Occipital lobe (tissue), 2 donors: ENCODE measurements around the gene FRMD4B. TPM values are rescaled to one million over a fixed set of nuclear protein-coding genes. Genes with fewer than 3 reads are reported as not detected.

Experiments used
- DNase-seq: peaks from one replicate; lab custom pipeline; 2025; lab: John Stamatoyannopoulos, UW
- total RNA-seq: library from RNA; depleted of rRNA; stranded (reverse); fragments of >200 nt; gene quantifications from one replicate; pipeline ENCODE4 v1.2.3, GENCODE V29; 2014

The FRMD4B gene
- total RNA-seq, 1 donor from 2014 or later = 54.6 TPM

GRCh38 chr3:69204315-69204957, 181.5 kb downstream of the FRMD4B start:
- DNase-seq = no peak

DNA sequence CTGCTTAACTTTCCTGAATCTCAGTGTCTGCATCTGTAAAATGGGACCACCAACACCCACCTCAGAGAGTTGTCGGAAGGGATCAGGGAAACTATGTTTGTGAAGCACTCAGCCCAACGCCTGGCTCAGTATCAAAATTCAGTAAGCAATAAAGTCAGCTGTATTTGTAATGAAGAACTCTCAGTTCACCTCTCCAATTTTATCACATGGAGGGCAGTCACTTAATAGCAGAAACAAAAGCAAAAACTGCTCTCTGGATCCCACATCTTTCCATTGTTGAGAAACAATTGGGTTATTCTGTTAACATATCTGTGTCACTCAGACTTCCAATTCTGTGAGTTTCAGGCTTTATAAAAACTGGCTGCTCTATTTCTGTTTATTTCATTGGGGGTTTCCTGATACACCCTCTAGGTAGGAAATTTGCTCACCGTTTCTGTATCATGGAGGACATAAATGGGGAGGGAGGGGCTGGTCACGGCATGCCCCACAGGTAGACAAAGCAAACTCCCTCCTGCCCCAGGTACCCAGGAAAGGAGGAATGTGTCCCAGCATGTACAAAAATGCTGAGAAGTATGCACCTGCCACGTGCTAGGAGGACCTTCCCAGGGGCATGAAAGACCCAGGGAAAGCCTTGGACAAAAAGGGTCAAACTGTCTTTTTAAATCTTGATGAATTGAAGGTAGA, 182.1 kb downstream of the FRMD4B start:
- no peak for DNase-seq

GRCh38 chr3:69201658-69202057, 184.2 kb downstream of the FRMD4B start:
- DNase-seq = no peak

- no peak for DNase-seq
Observed at GRCh38 chr3:69200384-69201068, 185.4 kb downstream of the FRMD4B start.

- DNase-seq = no peak
Observed at GRCh38 chr3:69199942-69200341, 185.9 kb downstream of the FRMD4B start.

- no peak for DNase-seq
Observed at GRCh38 chr3:69197922-69198530, 187.9 kb downstream of the FRMD4B start.

DNA sequence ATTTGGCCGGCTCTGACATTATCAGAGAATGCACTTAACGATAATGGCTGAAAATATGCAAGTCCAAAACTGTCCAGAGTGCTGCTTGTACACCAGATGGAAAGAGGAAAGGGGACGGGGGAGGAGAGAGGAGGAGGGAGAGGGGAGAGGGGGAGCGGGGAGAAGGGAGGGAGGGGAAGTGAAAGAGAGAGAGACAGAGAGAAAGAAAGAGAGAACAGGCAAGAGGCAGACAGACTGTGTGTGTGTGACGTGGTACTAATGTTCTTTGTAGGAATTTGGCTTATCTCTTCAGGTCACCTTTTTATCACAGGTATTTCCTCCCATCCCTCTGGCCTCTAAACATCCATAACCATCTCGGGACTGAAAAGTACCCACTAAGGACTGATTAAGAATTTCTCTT, 188.4 kb downstream of the FRMD4B start:
- no peak for DNase-seq

DNA sequence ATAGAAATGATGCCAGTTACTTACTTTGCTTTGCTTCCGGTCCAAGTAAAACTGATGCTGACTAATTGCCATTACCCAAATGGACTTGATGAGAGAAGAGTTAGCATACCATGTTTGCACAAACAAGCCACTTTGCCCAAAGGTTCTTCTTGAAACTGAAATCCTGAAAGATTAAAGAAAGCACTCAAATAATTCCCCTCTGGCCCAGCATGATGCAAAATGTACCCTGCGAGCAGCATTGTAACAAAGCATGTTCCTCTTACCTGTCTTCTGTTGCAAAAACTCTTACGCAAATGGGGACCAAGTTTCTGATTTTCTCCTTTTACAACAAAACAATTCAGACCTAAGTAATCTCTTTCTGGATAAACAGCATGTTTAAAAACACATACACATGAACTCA, 189.0 kb downstream of the FRMD4B start:
- DNase-seq = no peak

DNA sequence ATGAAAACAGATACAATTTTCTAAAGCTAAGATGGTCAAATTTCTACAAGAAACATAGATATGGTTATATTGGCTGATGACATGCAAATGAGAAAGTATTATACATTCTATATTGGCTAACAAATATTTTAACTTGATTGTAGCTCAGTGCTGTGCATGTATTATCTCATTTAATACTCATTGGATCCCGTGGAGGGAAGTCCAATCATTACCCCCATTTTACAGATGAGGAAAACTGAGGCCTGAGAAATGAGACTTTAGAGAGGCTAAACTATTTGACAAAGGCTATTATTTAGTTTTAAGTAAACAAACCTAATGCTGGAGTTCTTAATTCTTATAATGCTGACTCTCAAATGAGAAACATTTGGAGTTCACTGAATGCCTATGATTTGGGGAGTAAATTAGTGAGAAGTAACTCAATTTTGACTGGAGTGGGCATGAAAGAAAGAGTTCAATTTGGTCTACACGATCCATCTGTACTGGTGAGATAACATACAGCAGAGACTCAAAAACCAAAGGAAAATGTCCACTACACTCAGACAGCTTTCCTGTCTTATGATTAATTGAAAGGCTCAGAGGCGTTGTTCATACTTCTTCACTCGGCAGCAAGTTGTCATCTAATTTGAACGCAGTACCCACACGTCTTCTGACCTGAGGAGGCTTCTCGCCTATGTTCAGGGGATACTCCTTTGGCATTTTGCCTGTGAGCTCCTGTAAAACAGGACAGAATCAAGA, 191.3 kb downstream of the FRMD4B start:
- DNase-seq = no peak

DNA sequence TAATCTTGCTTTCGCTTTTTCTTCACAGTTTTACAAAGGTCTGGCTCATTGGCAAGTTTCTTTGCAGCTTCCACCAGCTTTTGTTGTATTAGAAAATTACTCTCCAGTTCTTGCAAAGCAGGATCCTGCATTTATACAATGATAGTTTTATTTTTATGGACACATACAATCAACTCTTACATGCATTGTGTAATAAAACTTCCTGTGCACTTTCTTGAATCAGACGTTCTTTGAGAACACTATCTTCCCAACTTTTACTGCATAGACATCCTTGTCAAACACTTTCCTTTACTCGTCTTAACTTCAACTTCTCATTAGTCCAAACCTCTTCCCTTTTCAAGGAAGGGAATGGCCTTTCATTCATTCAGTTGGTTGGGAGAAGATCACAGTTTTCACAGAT, 192.1 kb downstream of the FRMD4B start:
- no peak for DNase-seq

DNA sequence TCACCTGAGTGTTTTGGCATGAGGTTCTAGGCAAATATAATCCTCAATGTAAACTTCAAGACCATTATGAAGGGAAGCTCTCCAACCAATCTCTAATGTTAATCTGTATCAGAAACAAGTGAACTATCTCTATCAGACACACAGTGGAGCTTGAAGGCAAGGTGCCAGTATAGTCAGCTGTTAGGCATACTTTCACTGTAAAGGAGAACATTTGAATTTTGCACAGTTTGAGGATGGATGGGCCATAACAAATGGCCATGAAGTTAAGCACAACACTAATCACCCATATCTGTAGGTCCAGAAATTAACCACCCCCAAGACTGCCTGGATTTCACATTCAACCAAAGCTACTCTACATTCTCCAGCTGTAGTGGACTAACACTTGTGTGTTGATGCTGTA, 194.4 kb downstream of the FRMD4B start:
- no peak for DNase-seq

DNA sequence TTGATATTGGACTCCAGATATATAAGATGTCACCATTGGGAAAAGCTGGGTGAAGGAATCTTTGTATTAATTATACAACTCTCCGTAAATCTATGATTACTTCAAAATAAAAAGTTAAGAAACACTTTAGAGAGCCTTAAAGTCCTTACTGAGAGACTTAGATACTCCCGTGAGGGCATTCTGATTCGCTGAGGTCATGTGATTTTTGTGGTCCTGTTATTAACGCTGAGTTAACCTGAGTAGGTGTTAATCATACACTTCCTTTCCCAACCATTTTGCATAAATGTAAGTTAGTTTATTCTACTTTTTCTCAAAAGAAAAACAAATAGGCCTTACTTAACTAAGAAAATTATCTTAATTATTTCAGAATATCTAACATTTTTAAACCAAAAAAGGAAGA, 196.4 kb downstream of the FRMD4B start:
- DNase-seq = no peak

GRCh38 chr3:69186575-69187093, 199.3 kb downstream of the FRMD4B start:
- no peak for DNase-seq

DNA sequence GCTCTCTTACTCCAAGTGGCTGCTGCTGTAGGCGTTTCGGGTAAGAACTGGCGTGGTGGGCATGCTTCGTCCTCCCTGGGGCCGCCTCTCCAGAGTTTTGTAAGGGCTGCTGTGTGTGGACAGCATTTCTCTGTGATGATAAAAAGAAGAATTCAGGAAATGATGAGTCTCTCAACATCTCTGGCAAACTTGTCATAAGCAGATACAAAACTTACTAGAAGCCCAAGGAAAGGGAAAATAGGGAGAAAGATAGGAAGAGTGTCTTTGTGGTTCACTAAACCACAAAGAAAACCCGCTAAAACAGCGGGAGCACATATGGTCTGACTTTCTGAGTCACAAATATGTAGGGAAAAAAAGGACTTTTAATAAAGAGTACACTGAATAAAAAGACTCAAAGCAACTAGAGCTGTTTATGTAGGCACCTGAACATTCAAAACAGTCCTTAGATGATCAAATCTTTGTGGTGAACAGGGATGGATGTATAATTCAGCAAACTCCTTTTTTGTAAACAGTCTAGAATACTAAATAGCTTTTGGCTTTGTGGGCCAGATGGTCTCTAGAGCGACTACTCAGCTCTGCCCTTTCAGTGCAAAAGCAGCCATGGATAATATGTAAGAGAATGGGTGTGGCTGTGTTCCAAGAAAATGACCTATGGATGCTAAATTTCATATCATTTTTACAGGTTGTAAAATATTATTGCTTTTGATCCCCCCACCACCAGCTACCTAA, 203.1 kb downstream of the FRMD4B start:
- DNase-seq = no peak

DNA sequence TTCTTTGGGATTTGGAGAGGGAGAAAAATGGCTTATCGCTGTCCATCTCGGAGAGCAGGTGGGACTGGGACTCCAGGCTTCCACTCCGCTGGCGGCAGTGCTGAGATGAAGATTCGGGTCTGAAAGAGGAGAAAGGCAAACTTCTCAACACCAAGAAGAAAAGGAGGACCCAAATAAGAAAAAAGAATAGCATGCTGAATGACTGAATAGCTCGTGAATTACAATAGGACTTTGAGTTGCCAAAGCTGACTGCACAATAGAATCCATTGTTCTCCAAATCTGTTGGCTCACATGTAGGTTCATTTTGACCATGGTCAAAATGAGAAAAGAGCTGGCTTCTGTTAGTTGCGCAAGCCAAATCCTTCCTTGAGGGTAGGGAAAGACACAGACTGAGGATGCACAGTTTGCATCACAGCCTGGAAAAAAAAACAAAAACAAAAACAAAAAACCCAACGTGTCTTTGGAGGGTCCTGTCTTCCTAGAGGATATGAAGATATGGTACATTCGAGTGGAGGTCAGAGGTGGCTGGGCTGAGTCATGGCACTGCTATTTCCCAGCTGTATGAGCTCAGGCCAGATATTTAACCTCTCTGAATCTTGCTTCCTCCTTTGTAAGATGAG, 204.2 kb downstream of the FRMD4B start:
- no peak for DNase-seq

DNA sequence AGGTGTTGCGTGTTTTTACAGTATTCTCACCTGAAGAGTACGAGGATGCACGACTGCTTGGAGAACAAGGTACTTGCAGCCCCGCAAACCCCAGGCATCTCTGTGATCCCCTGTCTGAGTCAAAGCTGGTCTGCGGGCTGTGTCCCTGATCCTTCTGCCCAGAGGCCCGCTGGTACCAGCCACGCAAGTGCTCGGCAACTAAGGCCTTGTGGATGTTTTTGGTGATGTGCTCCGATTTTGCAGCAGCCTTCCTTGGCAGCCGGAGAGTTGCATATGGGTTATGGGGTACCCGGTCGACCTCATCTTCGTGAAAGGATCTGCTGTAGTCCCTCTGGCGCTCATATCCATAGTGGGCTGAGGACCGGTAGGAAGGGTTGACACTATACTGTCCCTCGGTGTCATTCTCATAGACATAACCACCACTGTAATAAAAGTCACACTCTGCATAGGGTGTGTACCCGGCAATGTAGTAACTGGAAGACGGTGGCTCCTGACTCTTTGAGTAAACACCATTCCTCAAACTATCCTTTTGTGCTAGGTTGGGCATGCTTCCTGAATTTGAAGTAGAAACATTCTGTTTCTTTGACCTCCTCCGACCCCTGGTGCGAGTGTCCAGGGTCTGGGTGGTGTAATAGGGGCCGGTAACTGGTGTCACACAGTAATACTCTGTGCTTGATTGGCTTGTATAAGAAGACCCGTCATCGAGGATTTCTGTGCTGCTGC, 204.9 kb downstream of the FRMD4B start:
- DNase-seq = no peak

- DNase-seq = no peak
Observed at GRCh38 chr3:69179740-69180372, 206.0 kb downstream of the FRMD4B start.

GRCh38 chr3:69178838-69179739, 206.8 kb downstream of the FRMD4B start:
- DNase-seq = no peak
